Osteoblast (primary cell): ENCODE measurements around the gene RASAL3. TPM values are rescaled to one million over a fixed set of nuclear protein-coding genes. Genes with fewer than 3 reads are reported as not detected.
"Not testable (repeated sequence)": the region's sequence is repeated elsewhere in the genome, so short reads cannot be mapped to it uniquely, and the experiment has no call there.

ENCODE experiments used
- DNase-seq: peaks from one replicate; pipeline ENCODE4 v3.0.0; 2011; ENCODE audit warnings: low spot score, mixed read lengths; ENCODE audit not compliant: insufficient read length; ENCODE audit errors: missing footprints
- H2AFZ ChIP-seq: 2 replicates; pipeline ENCODE4 v1.6.0; 2011; ENCODE audit warnings: mild to moderate bottlenecking, low read length
- H3K27ac ChIP-seq: 2 replicates; pipeline ENCODE4 v1.5.1; 2011; ENCODE audit warnings: mild to moderate bottlenecking, low read depth, low read length, moderate library complexity
- H3K27me3 ChIP-seq: 2 replicates; pipeline ENCODE4 v1.6.0; 2012; ENCODE audit warnings: mild to moderate bottlenecking, control low read depth, inconsistent platforms, low read length, moderate library complexity; ENCODE audit not compliant: insufficient read depth
- H3K36me3 ChIP-seq: 2 replicates; pipeline ENCODE4 v1.5.1; 2011; ENCODE audit warnings: mild to moderate bottlenecking, low read length, control low read depth, moderate library complexity; ENCODE audit not compliant: insufficient read depth
- H3K4me1 ChIP-seq: 2 replicates; pipeline ENCODE4 v1.5.1; 2011; ENCODE audit warnings: mild to moderate bottlenecking, low read length, control low read depth, moderate library complexity; ENCODE audit not compliant: insufficient read depth
- H3K4me2 ChIP-seq: 2 replicates; pipeline ENCODE4 v1.6.0; 2011; ENCODE audit warnings: mild to moderate bottlenecking, low read length; ENCODE audit not compliant: insufficient read depth
- H3K4me3 ChIP-seq: fragments of 200-600 bp; sonication (generic); 3 replicates; pipeline ENCODE4 v1.5.1; 2012; ENCODE audit warnings: mild to moderate bottlenecking, low read length, inconsistent platforms; ENCODE audit not compliant: insufficient read depth
- H3K79me2 ChIP-seq: 2 replicates; pipeline ENCODE4 v1.6.0; 2012; ENCODE audit warnings: mild to moderate bottlenecking, low read length, control low read depth, inconsistent platforms; ENCODE audit not compliant: insufficient read depth
- H3K9me3 ChIP-seq: 2 replicates; pipeline ENCODE4 v1.5.1; 2011; ENCODE audit warnings: low read depth, low read length, control low read depth
- H4K20me1 ChIP-seq: 2 replicates; pipeline ENCODE4 v1.6.0; 2012; ENCODE audit warnings: mild to moderate bottlenecking, low read length, control low read depth; ENCODE audit not compliant: insufficient read depth
- total RNA-seq: library from RNA; depleted of rRNA; stranded (reverse); fragments of >200 nt; gene quantifications from 2 replicates; pipeline ENCODE4 v1.2.3, GENCODE V29; 2012
- TF ChIP-seq, protein P1 (sequence below): IDR thresholded peaks from 2 replicates; pipeline ENCODE4 v1.5.1; 2011; ENCODE audit warnings: mild to moderate bottlenecking, low read depth, low read length, moderate library complexity; ENCODE audit errors: extremely low read depth

The RASAL3 gene
- total RNA-seq, 1 donor: under 0.01 TPM

GRCh38 chr19:15475611-15476010 is 11.3 kb upstream of the RASAL3 start:
- Histone ChIP-seq H4K20me1 (no peaks in the 10 kb centered on the region), H2AFZ (no peak overlapping the region), H3K27me3 (no peaks in the 10 kb centered on the region), H3K27ac (no peak overlapping the region), H3K9me3 (no peaks in the 10 kb centered on the region), H3K79me2 (no peaks in the 10 kb centered on the region), H3K4me1 (no peaks in the 10 kb centered on the region), H3K4me2 (no peak overlapping the region), H3K4me3 (no peak overlapping the region), H3K36me3 (no peaks in the 10 kb centered on the region)
- no peak for DNase-seq
- TF ChIP-seq, protein P1, sequence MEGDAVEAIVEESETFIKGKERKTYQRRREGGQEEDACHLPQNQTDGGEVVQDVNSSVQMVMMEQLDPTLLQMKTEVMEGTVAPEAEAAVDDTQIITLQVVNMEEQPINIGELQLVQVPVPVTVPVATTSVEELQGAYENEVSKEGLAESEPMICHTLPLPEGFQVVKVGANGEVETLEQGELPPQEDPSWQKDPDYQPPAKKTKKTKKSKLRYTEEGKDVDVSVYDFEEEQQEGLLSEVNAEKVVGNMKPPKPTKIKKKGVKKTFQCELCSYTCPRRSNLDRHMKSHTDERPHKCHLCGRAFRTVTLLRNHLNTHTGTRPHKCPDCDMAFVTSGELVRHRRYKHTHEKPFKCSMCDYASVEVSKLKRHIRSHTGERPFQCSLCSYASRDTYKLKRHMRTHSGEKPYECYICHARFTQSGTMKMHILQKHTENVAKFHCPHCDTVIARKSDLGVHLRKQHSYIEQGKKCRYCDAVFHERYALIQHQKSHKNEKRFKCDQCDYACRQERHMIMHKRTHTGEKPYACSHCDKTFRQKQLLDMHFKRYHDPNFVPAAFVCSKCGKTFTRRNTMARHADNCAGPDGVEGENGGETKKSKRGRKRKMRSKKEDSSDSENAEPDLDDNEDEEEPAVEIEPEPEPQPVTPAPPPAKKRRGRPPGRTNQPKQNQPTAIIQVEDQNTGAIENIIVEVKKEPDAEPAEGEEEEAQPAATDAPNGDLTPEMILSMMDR: no peak

DNA sequence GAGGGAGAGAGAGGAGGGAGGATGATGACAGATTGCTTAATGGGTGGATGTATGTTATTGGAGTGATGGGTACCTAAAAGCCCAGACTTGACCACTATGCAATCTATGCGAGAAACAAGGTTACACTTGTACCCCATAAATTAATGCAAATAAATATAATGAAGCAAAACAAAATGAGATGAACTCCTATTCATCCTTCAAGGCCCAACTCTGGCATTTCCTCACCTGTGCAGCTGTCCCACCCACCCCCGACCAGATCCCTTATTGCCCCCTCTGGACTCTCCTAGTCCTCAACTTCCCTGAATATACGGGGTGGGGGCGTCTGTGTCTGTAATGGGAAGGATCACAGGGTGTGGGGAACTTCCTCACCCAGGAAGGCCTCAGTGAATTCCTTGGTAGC is 10.8 kb upstream of the RASAL3 start:
- no peak overlapping the region for H3K4me2 ChIP-seq
- H3K4me1 ChIP-seq: no peaks in the 10 kb centered on the region
- DNase-seq: no peak
- no peaks in the 10 kb centered on the region for H3K36me3 ChIP-seq
- no peaks in the 10 kb centered on the region for H4K20me1 ChIP-seq
- no peak overlapping the region for H3K4me3 ChIP-seq
- H3K9me3 ChIP-seq: no peaks in the 10 kb centered on the region
- TF ChIP-seq, protein P1: no peak
- no peak overlapping the region for H2AFZ ChIP-seq
- no peaks in the 10 kb centered on the region for H3K79me2 ChIP-seq
- H3K27ac ChIP-seq: no peak overlapping the region
- H3K27me3 ChIP-seq: no peaks in the 10 kb centered on the region

- not testable (repeated sequence) for H3K27me3 ChIP-seq, H3K9me3 ChIP-seq, H3K4me1 ChIP-seq, H2AFZ ChIP-seq, DNase-seq, H3K4me2 ChIP-seq, H3K27ac ChIP-seq, H3K79me2 ChIP-seq, H4K20me1 ChIP-seq, H3K4me3 ChIP-seq, H3K36me3 ChIP-seq
Measured at GRCh38 chr19:15473821-15474220, 9.5 kb upstream of the RASAL3 start.

- peaks cover 14% of the 10 kb centered on the region for H3K27me3 ChIP-seq
- no peaks in the 10 kb centered on the region for H4K20me1 ChIP-seq
- no peaks in the 10 kb centered on the region for H3K9me3 ChIP-seq
- no peak overlapping the region for H3K4me2 ChIP-seq
- peaks cover 5% of the 10 kb centered on the region for H3K4me1 ChIP-seq
- TF ChIP-seq, protein P1: no peak
- DNase-seq: no peak
- H3K79me2 ChIP-seq: no peaks in the 10 kb centered on the region
- no peaks in the 10 kb centered on the region for H3K36me3 ChIP-seq
- no peak overlapping the region for H2AFZ ChIP-seq
- no peak overlapping the region for H3K27ac ChIP-seq
- H3K4me3 ChIP-seq: no peak overlapping the region
Measured at GRCh38 chr19:15471639-15472101, 7.3 kb upstream of the RASAL3 start.
